GM12892 (cell line): Measurements from ENCODE around the gene ST3GAL3.

Experiments used
- POLR2A ChIP-seq: IDR thresholded peaks from 2 replicates; pipeline ENCODE4 v1.6.1; 2011; ENCODE audit warnings: low read depth, low read length, control low read depth
- POLR2AphosphoS5 ChIP-seq: IDR thresholded peaks from 2 replicates; pipeline ENCODE4 v1.6.1; 2011; ENCODE audit warnings: low read depth, low read length, control low read depth

DNA sequence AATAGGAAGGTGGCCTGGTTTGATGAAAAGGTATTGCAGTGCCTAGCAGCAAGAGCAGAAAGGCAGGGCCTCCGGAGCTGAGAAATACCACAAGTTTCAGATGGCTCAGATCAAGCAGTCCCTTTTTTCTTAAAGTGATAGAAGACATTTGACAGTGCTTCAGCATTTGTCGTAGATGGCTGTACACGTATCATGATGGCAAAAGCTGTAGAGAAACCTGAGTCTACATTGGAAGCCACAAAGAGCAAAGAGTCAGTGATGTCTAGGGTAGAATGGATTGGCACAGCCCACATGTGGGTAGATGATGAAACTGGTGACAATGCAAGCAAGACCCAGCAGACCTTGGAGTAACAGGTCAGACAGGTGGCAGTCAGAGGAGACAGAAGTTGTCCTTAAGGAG, 124.9 kb downstream of the ST3GAL3 start:
- TF ChIP-seq POLR2AphosphoS5 (no peak), POLR2A (no peak)
